ENCODE measurements around the gene MAPKAPK2. TPM values are rescaled to one million over a fixed set of nuclear protein-coding genes. Genes with fewer than 3 reads are reported as not detected.

The MAPKAPK2 gene
- polyA plus RNA-seq, 3 donors = 1.6 to 56.9 (median 2.2) TPM

GRCh38 chr1:206783506-206783905, 98.8 kb downstream of the MAPKAPK2 start:
- H4K20me1 ChIP-seq (ENCODE audit: insufficient read depth, low read length) = no peaks in the 10 kb centered on the region
- H3K4me3 ChIP-seq (replicated peaks in 1 of 3; ENCODE audit: low read depth in 2 of 3, low read length in 3 of 3) = no peak overlapping the region
- H3K4me3 Mint-ChIP-seq = no peak overlapping the region
- no peaks in the 10 kb centered on the region for H3K9me3 ChIP-seq (replicated peaks in 1 of 2; ENCODE audit: control insufficient read depth in 1 of 2, insufficient read depth in 1 of 2, low read length in 2 of 2)
- H3K4me1 ChIP-seq (ENCODE audit: control insufficient read depth in 1 of 2, insufficient read depth in 2 of 2, low read length in 2 of 2) = peaks cover 30 to 33% of the 10 kb centered on the region in 2 donors
- no peak overlapping the region for H2AFZ ChIP-seq (ENCODE audit: insufficient read depth, low read depth, low read length, poor library complexity, severe bottlenecking)
- no peaks in the 10 kb centered on the region for H3K79me2 ChIP-seq (ENCODE audit: insufficient read depth, low read length)
- no peaks in the 10 kb centered on the region for H3K27me3 ChIP-seq (ENCODE audit: control insufficient read depth in 2 of 2, insufficient read depth in 2 of 2, low read length in 2 of 2)
- WGBS (ENCODE audit: insufficient coverage) = 98% methylated on average over 5 of the region's 7 CpGs
- H3K9ac ChIP-seq (ENCODE audit: insufficient read depth, low read length, poor library complexity, severe bottlenecking) = no peak overlapping the region
- H3K36me3 ChIP-seq (replicated peaks in 1 of 2; ENCODE audit: control insufficient read depth in 1 of 2, insufficient read depth in 2 of 2, low read length in 2 of 2) = no peaks in the 10 kb centered on the region
- H3K36me3 Mint-ChIP-seq = peaks cover 4 to 8% of the 10 kb centered on the region in 2 donors
- no peak overlapping the region for H3K27ac Mint-ChIP-seq
- peaks cover 3 to 6% (median 4%) of the 10 kb centered on the region in 3 donors for H3K27me3 Mint-ChIP-seq (ENCODE audit: low read depth in 3 of 3)
- intact Hi-C loops (cut with micrococcal nuclease) = no loop called here
- H3K4me1 Mint-ChIP-seq = peaks cover 35% of the 10 kb centered on the region
- peaks cover 0 to 2% (median 0%) of the 10 kb centered on the region in 7 donors for H3K9me3 Mint-ChIP-seq
- no peak for TF ChIP-seq CTCF (IDR thresholded peaks at IDR 0.05)
- H3K27ac ChIP-seq (ENCODE audit: low read depth in 1 of 2, low read length in 2 of 2) = no peak overlapping the region
- H3K4me2 ChIP-seq (replicated peaks; ENCODE audit: extremely low read depth, low read length, poor library complexity, severe bottlenecking) = no peak overlapping the region
- no peak for DNase-seq

Small RNAs within 50 kb of the gene (small RNA-seq; reads per million reads assigned to genes)
- not detected for gene RF00019 (ENCODE audit: insufficient read length, low read depth)

Other genes with a start within 250 kb of the MAPKAPK2 start
- gene IKBKE, start 214.4 kb upstream of the MAPKAPK2 start, polyA plus RNA-seq = 10 to 100 TPM; 35.6 to 40.7 (median 37.6) TPM
- 100 to 1,000 TPM in 2 of 3 donors, 10 to 100 TPM in 1; 81.6 to 129 (median 127) TPM for gene RASSF5, start 177.4 kb upstream of the MAPKAPK2 start, polyA plus RNA-seq
- gene EIF2D, start 72.4 kb upstream of the MAPKAPK2 start, polyA plus RNA-seq = 10 to 100 TPM; 16.4 to 31.6 (median 16.8) TPM
- under 1 TPM in 1 of 3 donors, not detected in 2; 0.13 TPM for gene DYRK3, start 49.4 kb upstream of the MAPKAPK2 start, polyA plus RNA-seq
- gene IL19, start 85.9 kb downstream of the MAPKAPK2 start, polyA plus RNA-seq = under 1 TPM in 1 of 3 donors, not detected in 2; 0.41 TPM
- 10 to 100 TPM in 1 of 3 donors, 1 to 10 TPM in 2; 4.1 to 68.1 (median 7.8) TPM for gene IL10, start 87.6 kb downstream of the MAPKAPK2 start, polyA plus RNA-seq
- not detected for gene IL20, start 180.7 kb downstream of the MAPKAPK2 start, polyA plus RNA-seq
- under 1 TPM in 1 of 3 donors, not detected in 2; 0.16 TPM for gene IL24, start 212.5 kb downstream of the MAPKAPK2 start, polyA plus RNA-seq
- 1 to 10 TPM; 1.9 to 3.0 (median 2.2) TPM for gene FCMR, start 237.0 kb downstream of the MAPKAPK2 start, polyA plus RNA-seq

All from CD14-positive monocyte (primary cell).